PC-3 (cell line): ENCODE data around the gene MFAP1. TPM values are rescaled to one million over a fixed set of nuclear protein-coding genes. Genes with fewer than 3 reads are reported as not detected.
"Not testable (repeated sequence)": the region's sequence is repeated elsewhere in the genome, so short reads cannot be mapped to it uniquely, and the experiment has no call there.

ENCODE experiments used
- ATAC-seq: fragments of 200-7000 bp; cut with Tn5 transposase; 2 replicates; pipeline ENCODE4 v1.9.1; 2020; ENCODE audit warnings: mild to moderate bottlenecking, moderate library complexity
- BruUV-seq: library from RNA; stranded (reverse); fragments of 400-500 nt; replicated peaks from 2 replicates; lab custom pipeline; 2021; lab: Mats Ljungman, UMichigan
- CTCF ChIA-PET: fragments of 300-600 bp; sonication (Branson Sonifier 250); formaldehyde crosslinking; loops from one replicate; lab custom pipeline; 2022; ENCODE audit warnings: antibody characterized with exemption; lab: Charles Lee
- POLR2A ChIA-PET: fragments of 300-600 bp; sonication (Branson Sonifier 250); formaldehyde crosslinking; loops from one replicate; lab custom pipeline; 2022; ENCODE audit warnings: antibody characterized with exemption; ENCODE audit not compliant: unreplicated experiment; lab: Charles Lee
- DNase-seq: peaks from one replicate; pipeline ENCODE4 v3.0.0-alpha.2; 2015
- H2AFZ ChIP-seq: fragments of 300-600 bp; sonication (generic); 2 replicates; pipeline ENCODE4 v1.6.0; 2016; ENCODE audit warnings: antibody characterized with exemption, low read length
- H3F3A ChIP-seq: fragments of 300-600 bp; sonication (generic); one replicate; pipeline ENCODE4 v1.6.0; 2017; ENCODE audit warnings: antibody characterized with exemption, low read length, control low read depth, mild to moderate bottlenecking; ENCODE audit not compliant: unreplicated experiment
- H3K27ac ChIP-seq: fragments of 300-600 bp; sonication (generic); 2 replicates; pipeline ENCODE4 v1.5.1; 2016; ENCODE audit warnings: mild to moderate bottlenecking, low read length
- H3K27me3 ChIP-seq: fragments of 300-600 bp; sonication (generic); 2 replicates; pipeline ENCODE4 v1.6.1; 2016; ENCODE audit warnings: low read length, mixed read lengths
- H3K36me3 ChIP-seq: fragments of 300-600 bp; sonication (generic); 2 replicates; pipeline ENCODE4 v1.6.1; 2016; ENCODE audit warnings: low read depth, mixed run types, low read length, mixed read lengths
- H3K4me1 ChIP-seq: fragments of 300-600 bp; sonication (generic); 2 replicates; pipeline ENCODE4 v1.5.1; 2016; ENCODE audit warnings: low read length; ENCODE audit not compliant: insufficient read depth
- H3K4me2 ChIP-seq: fragments of 300-600 bp; sonication (generic); 2 replicates; pipeline ENCODE4 v1.6.0; 2016; ENCODE audit warnings: low read length
- H3K4me3 ChIP-seq: fragments of 300-600 bp; sonication (generic); 2 replicates; pipeline ENCODE4 v1.5.1; 2016; ENCODE audit warnings: mild to moderate bottlenecking, low read length, mixed read lengths
- H3K79me2 ChIP-seq: fragments of 300-600 bp; sonication (generic); 2 replicates; pipeline ENCODE4 v1.6.1; 2017; ENCODE audit warnings: low read length, mixed read lengths
- H3K9ac ChIP-seq: fragments of 300-600 bp; sonication (generic); 2 replicates; pipeline ENCODE4 v1.6.0; 2016; ENCODE audit warnings: mild to moderate bottlenecking, low read length
- H3K9me2 ChIP-seq: fragments of 300-600 bp; sonication (generic); replicated peaks from 2 replicates; pipeline ENCODE4 v1.6.1; 2016; ENCODE audit warnings: mixed run types, low read length, mixed read lengths
- H3K9me3 ChIP-seq: fragments of 300-600 bp; sonication (generic); 2 replicates; pipeline ENCODE4 v1.6.1; 2016; ENCODE audit warnings: low read length, mixed read lengths
- H4K20me1 ChIP-seq: fragments of 300-600 bp; sonication (generic); 2 replicates; pipeline ENCODE4 v1.6.1; 2016; ENCODE audit warnings: low read length, mixed read lengths
- EZH2 ChIP-seq: fragments of 300-600 bp; sonication (generic); IDR thresholded peaks from one replicate; pipeline ENCODE4 v1.6.1; 2017; ENCODE audit warnings: antibody characterized with exemption, mild to moderate bottlenecking, low read length; ENCODE audit not compliant: unreplicated experiment
- EZH2phosphoT487 ChIP-seq: fragments of 300-600 bp; sonication (generic); IDR thresholded peaks from 2 replicates; pipeline ENCODE4 v1.6.1; 2018; ENCODE audit warnings: mild to moderate bottlenecking, antibody characterized with exemption, low read length, borderline replicate concordance
- intact Hi-C: fragments of 100-400 bp; cut with micrococcal nuclease; formaldehyde crosslinking; loops from 2 replicates; pipeline ENCODE4 v1.9.0; 2023
- total RNA-seq: library from RNA; depleted of rRNA; stranded (reverse); fragments of >200 nt; gene quantifications from 2 replicates; pipeline ENCODE4 v1.2.3, GENCODE V29; 2014
- TF ChIP-seq, protein P1 (sequence below): fragments of 300-600 bp; sonication (generic); conservative IDR thresholded peaks from 2 replicates; pipeline ENCODE4 v1.5.1; 2017; ENCODE audit warnings: antibody characterized with exemption, low read depth, mild to moderate bottlenecking, low read length

Gene MFAP1
- total RNA-seq, 1 experiment from 2014 or later: 18.6 TPM

DNA sequence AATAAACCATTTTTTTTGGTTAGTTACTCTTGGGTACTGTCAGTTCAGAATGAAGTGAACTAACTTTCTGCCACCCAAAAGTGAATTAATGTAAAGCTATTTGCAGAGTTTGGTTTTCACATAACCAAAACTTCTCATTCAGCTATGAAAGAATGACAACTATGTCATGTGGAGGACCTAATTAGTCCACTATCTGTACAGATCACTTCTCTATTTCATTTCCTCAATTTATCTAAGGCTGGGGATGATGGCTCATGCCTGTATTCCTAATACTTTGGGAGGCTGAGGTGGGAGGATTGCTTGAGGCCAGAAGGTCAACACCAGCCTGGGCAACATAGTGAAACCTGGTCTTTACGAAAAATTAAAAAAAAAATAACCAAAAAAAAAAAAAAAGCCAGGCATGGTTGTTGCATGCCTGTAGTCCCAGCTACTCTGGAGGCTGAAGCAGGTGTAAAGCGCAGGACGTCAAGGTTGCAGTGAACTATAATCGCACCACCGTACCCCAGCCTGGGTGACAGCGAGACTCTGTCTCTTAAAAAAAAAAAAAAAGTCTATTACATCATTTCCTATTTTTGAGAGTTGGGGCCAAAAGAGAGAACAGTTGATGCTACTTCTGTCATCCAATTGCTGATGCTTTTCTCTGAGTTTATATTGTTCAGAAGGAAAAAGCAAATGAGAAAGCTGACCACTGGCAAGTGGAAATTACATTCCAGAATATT lies 15.4 kb downstream of the MFAP1 start:
- Histone ChIP-seq H3K4me1 (no peaks in the 10 kb centered on the region), H3F3A (peaks cover 9% of the 10 kb centered on the region), H3K79me2 (no peaks in the 10 kb centered on the region), H3K4me3 (no peak overlapping the region), H3K36me3 (peaks cover 68% of the 10 kb centered on the region), H3K27me3 (no peaks in the 10 kb centered on the region), H2AFZ (no peak overlapping the region), H3K9me2 (no peaks in the 10 kb centered on the region), H3K9me3 (no peaks in the 10 kb centered on the region), H3K27ac (no peak overlapping the region), H3K9ac (no peak overlapping the region), H4K20me1 (no peaks in the 10 kb centered on the region), H3K4me2 (no peak overlapping the region)
- intact Hi-C loops: loop anchor here (10.0 kb wide), 1 partner anchor 56 kb away; no protein-coding TSS in a partner anchor
- ATAC-seq: no peak
- TF ChIP-seq EZH2: no peak
- TF ChIP-seq, protein P1, sequence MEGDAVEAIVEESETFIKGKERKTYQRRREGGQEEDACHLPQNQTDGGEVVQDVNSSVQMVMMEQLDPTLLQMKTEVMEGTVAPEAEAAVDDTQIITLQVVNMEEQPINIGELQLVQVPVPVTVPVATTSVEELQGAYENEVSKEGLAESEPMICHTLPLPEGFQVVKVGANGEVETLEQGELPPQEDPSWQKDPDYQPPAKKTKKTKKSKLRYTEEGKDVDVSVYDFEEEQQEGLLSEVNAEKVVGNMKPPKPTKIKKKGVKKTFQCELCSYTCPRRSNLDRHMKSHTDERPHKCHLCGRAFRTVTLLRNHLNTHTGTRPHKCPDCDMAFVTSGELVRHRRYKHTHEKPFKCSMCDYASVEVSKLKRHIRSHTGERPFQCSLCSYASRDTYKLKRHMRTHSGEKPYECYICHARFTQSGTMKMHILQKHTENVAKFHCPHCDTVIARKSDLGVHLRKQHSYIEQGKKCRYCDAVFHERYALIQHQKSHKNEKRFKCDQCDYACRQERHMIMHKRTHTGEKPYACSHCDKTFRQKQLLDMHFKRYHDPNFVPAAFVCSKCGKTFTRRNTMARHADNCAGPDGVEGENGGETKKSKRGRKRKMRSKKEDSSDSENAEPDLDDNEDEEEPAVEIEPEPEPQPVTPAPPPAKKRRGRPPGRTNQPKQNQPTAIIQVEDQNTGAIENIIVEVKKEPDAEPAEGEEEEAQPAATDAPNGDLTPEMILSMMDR: no peak
- TF ChIP-seq EZH2phosphoT487: no peak
- no peak for DNase-seq
- CTCF ChIA-PET: no interaction called here
- POLR2A ChIA-PET: interaction anchor here (0.6 kb wide), 2 partner anchors 13 to 19 kb away, joined by 6 to 10 read pairs; no protein-coding TSS in a partner anchor
- BruUV-seq: no TSS peak

DNA sequence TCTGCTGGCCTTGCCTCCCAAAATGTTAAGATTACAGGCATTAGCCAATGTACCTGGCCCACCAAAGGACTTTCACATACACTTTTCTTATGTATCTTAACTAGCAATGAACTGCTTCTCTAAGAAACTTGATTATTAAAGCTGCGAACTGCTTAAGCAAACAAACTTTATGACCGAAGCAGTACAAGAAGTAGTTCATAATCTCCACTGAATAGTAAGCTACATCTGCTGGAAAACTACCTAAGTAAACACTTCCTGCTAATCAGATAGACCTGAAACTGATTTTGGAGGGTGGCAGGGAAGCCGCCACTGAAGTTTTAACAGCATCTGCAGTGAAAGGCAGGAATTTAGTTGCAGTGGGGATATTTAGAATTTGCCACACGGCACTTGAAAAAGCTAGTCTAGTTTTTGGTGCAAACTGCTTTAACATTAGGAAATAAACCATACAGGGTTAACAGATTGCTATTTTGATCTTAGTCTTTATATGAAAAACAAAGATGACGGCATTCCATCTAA lies 16.0 kb downstream of the MFAP1 start:
- Histone ChIP-seq H2AFZ (no peak overlapping the region), H3K9ac (no peak overlapping the region), H3K9me2 (no peaks in the 10 kb centered on the region), H3K27ac (no peak overlapping the region), H3F3A (peaks cover 11% of the 10 kb centered on the region), H3K36me3 (peaks cover 64% of the 10 kb centered on the region), H3K4me1 (no peaks in the 10 kb centered on the region), H3K27me3 (no peaks in the 10 kb centered on the region), H3K4me3 (no peak overlapping the region), H4K20me1 (no peaks in the 10 kb centered on the region), H3K79me2 (no peaks in the 10 kb centered on the region), H3K9me3 (no peaks in the 10 kb centered on the region), H3K4me2 (no peak overlapping the region)
- intact Hi-C loops: loop anchor here (10.0 kb wide), 1 partner anchor 56 kb away; no protein-coding TSS in a partner anchor
- no TSS peak for BruUV-seq
- ChIA-PET CTCF (no interaction called here), POLR2A (no interaction called here)
- TF ChIP-seq EZH2 (no peak), EZH2phosphoT487 (no peak)
- TF ChIP-seq, protein P1: no peak
- ATAC-seq (no peak), DNase-seq (no peak)

DNA sequence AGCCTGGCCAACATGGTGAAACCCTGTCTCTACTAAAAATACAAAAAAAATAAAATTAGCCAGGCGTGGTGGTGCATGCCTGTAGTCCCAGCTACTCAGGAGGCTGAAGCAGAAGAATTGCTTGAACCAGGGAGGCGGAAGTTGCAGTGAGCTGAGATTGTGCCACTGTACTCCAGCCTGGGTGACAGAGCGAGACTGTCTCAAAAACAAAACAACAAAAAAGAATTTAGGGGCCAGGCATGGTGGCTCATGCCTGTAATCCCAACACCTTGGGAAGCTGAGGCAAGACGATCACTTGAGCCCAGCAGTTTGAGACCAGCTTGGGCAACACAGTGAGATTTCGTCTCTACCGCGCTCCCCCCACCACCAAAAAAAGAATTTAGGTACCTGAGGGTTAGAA lies 21.8 kb downstream of the MFAP1 start:
- CTCF ChIA-PET, POLR2A ChIA-PET, H3K4me3 ChIP-seq: not testable (repeated sequence)

More for the DNA sequence above, 21.8 kb downstream of the MFAP1 start:
- not testable (repeated sequence) for H3K9me2 ChIP-seq, BruUV-seq, ATAC-seq, H2AFZ ChIP-seq, H3K9ac ChIP-seq, H3K9me3 ChIP-seq, H3K4me2 ChIP-seq, DNase-seq, H3K27me3 ChIP-seq, H4K20me1 ChIP-seq, H3K27ac ChIP-seq
- Histone ChIP-seq H3K79me2 (peaks cover 20% of the 10 kb centered on the region), H3K4me1 (peaks cover 36% of the 10 kb centered on the region), H3F3A (peaks cover 14% of the 10 kb centered on the region), H3K36me3 (peaks cover 37% of the 10 kb centered on the region)
- intact Hi-C loops: loop anchor here (10.0 kb wide), 1 partner anchor 62 kb away; no protein-coding TSS in a partner anchor
